Measurements from ENCODE around the gene SLC39A11.
"Not testable (repeated sequence)": the region's sequence is repeated elsewhere in the genome, so short reads cannot be mapped to it uniquely, and the experiment has no call there.

Gene SLC39A11

DNA sequence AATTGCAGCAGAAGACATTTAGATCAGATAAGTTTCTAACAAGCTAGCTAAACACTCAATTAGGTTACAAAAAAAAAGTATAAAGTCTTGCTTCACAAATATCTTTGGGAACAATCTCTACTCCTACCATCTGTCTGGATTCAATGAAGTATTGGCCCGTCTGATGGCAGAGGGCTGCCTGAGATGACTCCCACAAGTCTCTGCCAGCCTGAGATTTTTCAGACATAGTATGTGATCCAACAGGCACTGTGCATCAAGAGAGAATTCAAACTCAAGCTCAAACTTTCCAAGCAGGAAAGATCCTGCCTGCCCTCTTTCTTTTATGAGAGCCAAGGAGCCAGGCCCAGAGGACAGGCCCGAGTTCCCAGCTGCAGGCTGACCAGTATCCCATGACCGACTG is 22.6 kb downstream of the SLC39A11 start:
- no peak for DNase-seq

DNA sequence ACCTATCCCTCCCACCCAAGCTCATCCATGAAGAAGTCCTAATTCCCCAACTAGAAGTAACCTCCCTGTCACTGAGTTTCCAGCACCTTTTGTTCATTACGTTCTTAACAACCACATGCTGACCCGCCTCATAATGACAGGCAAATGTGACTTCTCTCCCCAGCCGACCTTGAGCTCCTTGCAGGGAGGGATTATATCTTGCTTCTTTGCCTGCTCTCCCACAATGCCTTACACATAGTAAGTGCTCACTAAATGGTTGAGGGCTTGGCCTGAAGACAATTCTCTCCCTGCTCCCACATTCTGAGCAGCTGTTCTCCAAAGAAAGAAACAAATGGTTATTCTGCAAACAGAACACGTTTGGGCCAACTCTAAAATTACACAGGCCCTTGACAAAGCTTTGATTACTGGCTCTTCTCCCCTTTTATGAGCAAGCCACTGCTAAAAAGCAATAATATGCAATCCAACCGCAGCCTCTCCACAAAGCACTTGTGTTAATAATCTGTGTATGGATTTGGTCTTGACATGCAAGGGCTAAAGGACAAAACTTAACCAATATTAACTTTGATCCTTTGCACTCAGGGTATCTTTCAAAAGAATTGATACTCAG is 23.2 kb downstream of the SLC39A11 start:
- no peak for DNase-seq

DNA sequence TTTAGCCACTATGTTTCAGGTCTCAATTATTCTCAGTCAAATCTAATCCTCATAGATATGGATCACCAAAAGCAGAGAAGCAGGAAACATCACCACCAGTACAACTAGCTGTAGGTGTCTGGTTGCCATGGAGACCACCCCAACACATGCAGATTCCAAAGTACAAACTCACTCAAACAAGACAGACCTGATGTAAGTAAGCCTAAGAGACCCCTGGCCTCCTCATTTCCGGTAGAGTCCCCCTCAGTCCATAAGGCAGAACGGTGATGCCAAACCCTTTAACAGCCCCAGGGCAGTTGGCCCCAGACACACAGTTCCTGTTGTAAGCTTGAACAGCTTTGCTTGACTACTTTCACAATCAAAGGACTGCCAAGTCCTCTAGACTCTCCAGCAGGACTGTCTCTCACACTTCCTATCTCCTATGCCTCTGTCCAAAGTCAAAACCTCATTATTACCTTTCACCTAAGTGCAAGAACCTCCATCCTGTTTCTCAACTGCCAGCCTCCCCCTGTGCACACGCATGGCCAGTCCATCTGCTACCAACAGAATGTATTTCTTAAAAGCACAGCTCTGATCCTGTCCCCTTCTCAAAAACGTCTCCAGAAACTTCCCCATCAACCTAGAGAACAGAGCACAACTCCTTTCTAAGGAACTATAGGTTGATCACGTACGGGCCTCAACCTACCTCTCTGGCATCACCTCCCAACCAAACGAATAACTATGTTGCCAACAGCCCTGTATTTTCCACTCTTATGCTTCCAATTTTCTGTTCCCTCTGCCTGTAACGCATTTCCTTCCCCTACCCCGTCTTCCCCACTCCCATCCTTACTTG is 23.9 kb downstream of the SLC39A11 start:
- no peak for DNase-seq

DNA sequence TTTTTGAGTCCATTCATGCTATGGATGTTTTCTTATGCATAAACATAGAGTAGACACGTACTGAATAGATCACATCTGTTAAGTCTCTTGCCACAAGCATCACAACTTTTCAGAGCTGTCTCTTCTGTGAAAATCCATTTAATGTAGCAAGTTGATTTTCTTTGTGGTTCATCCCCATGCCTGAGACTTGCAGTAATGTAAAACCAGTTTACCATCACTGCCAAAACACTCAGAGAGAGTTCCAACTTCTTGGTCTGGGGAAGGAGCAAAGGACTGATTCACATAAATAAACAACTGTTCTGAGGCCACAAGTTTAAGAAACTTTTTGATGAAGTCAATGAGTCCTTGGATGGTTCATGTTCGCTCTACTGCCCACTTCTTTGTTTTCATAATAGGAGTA is 24.8 kb downstream of the SLC39A11 start:
- DNase-seq: not testable (repeated sequence)

DNA sequence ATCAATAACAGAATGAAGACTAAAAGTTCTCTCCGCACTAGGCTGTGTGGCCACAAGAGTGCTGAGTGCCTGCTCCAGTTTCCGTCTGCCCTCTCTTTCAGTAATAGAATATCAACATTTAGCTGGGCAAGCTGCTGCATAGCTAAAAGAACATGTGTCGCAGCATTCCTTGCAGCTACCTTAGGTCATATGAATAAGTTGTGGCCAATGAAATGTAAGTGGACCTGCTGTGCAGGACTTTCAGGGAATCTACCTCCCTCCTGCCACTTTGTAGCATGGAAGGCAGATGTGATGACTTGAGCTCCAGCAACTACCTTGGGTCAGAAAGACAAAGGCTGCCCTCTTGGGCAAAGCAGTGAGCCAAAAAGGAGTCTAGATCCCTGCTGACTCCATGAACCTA is 25.4 kb downstream of the SLC39A11 start:
- no peak for DNase-seq

DNA sequence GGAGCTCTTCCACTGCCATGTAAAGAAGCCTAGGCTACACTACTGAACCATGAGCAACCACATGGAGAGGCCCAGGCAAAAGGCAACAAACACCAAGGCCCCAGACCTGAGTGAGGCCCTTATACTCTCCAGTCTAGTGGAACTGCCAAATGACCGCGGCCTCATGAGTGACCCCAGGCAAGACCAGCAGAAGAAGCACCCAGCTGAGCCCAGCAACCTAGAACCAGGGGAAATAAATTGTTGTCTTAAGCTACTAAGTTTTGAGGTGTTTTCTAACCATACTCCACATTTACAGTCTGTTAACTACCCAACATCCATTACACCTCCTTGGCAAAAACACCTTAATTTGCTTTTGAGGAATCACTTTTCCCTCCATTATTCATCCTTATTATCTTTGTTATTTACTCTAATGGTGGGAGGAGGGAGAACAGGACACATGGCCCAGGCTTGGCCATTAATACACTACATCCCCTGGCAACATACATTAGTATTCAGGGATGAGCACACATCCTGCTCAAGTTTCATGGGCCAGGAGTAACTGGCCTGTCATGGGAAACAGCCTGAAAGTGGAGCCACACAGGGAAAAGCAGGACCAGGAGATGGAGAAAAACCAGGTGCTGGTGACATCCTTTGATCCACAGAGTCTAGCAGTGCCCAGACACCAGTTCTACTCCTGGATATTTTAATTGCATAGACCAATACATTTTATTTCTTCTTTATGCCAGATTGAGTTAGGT is 26.2 kb downstream of the SLC39A11 start:
- DNase-seq: no peak

DNA sequence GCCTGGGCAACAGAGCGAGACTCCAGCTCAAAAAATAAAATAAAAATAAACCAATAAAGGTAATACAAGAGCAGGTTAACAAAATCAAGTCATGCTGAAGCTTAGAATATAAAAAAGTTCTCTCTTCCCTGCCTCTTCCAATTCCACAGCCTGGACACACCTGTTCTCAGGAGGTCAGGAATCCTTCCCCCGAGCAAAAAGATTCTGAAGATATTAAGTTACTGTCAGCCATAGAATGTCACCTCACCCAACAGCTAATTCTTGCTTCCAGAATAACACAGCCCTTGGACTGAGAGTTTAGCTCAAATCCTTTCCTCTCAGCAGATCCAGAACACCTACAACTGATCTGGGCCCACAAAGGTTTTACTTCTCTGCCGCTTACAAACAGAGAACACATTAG is 27.1 kb downstream of the SLC39A11 start:
- no peak for DNase-seq

DNA sequence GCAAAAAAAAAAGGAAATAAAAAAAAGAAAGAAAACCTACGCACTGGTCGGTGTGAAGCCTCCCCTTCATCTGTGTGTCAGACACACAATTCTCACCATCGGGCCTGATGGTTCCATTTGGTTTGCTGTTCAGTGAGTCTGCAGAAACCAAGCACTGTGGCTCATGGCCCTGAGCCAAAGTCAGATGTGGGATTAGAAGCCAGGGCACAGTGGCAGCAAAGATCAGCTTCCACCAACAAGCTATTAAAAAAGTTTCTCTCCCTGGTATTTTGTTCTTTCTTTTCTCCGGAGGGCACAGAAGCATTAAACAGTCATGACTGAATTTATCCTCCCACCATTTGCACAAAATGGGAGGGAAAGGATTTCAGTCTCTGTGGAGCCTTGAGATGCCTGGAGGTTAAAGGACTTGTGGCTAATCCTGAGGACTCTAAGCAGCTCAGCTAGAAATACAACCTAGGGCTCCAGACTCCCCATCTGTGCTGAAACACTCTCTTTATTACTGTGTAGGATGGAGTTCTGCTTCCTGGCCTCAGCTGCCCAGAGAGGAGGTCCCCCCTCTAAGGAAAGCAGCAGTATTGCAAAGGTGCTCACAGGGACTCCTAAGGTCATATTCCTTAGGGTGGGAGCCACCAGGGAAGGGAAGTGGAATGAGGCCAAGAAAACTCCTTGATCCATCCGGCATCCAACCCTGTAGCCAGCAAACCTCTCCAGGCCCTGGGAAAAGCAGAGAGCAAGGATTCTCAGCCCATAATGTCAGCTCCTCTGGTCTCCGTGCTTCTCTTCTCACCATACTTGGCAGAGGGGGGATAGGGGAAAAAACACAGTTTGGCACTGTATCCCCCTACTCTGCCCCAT is 28.2 kb downstream of the SLC39A11 start:
- no peak for DNase-seq

DNA sequence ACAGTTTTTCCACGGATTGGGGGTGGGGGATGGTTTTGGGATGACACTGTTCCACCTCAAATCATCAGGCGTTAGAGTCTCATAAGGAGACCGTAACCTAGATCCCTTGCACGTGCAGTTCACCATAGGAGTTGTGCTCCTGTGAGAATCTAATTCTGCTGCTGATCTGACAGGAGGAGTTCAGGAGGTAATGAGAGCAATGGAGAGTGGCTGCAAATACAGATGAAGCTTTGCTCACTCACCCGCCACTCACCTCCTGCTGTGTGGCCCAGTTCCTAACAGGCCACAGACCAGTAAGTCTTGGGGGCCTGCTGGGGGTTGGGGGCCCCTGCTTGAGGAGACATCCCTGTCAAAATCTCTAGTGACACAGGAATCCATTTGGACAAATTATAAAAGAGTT is 29.8 kb downstream of the SLC39A11 start:
- no peak for DNase-seq

DNA sequence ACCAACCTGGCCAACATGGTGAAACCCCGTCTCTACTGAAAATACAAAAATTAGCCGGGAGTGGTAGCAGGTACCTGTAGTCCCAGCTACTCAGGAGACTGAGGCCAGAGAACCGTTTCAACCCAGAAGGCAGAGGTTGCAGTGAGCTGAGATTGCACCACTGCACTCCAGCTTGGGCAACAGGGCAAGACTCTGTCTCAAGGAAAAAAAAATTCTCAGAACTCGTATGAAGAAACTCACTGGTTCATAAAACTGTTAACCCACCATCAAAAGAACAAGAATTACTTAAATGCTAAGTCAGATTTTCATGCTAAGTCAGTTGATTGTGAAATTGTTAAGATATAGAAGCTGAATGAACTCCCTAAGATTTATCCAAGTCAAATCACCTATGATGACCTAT is 31.3 kb downstream of the SLC39A11 start:
- DNase-seq: no peak

DNA sequence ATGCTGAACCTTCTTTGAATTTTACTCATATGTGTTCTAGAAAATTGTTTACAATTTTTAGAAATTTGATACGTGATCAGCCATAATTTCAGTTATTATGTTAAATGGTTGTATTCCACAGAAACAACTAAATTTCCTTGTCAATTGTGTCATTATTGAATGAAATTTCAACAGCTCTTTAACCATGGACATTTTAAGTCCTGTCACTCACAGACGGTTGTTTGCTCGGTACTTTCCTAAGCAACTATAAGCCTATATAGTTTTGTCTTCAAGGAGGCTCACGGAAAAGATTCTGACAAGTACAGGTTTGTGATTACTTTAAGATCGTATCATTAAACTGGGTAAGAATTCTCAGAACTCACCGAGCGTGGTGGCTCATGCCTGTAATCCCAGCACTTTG is 31.8 kb downstream of the SLC39A11 start:
- no peak for DNase-seq

DNA sequence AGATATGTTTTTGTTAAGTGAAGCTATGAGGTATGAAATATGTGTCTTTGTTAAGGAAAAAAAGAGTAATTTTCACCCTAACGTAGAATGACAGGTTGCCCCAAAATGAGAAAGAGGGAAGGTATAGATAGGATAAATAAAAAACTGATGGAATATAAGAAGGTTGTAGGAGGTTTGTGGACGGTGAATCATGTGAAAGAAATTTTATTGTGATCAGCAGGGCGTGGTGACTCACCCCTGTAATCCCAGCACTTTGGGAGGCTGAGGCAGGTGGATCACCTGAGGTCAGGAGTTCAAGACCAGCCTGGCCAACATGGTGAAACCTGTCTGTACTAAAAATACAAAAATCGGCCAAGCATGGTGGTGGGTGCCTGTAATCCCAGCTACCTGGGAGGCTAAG is 32.8 kb downstream of the SLC39A11 start:
- DNase-seq: not testable (repeated sequence)

DNA sequence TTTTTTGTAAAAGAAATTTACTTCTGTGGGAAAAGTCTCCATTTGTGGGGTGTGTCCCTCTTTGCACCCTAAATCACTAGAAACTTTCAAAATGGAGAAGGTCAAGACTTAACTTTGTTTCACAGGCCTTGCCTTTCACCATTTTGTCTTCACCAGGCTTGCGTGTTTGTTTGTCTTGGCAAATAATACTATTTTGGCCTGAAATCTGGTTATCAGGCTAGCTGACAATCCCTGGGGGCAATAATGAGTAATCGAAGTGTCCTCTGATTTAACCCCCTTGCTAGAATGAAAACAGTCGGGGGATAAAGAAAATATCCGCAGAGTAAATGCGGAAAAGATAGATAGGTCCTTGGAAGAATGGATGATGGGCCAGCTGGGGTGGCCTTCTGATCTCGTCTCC is 34.5 kb downstream of the SLC39A11 start:
- no peak for DNase-seq

DNA sequence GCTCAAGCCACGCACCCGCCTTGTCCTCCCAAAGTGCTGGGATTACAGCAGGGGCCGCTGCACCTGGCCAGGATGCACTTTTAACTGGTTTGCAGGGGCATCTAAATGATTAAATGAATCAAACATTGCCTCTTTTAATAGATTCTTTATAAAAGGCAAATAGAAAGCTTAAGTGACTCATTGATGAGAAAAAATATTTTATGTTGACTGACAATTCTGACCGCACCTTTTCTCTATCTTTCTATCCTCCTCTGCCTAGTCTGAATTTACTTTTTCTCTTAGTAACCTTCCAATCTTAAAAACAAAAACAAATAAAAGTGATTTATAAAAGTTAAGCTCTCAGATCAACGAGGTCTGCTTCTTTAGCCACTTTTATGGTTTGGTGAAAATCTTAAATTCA is 35.3 kb downstream of the SLC39A11 start:
- no peak for DNase-seq

DNA sequence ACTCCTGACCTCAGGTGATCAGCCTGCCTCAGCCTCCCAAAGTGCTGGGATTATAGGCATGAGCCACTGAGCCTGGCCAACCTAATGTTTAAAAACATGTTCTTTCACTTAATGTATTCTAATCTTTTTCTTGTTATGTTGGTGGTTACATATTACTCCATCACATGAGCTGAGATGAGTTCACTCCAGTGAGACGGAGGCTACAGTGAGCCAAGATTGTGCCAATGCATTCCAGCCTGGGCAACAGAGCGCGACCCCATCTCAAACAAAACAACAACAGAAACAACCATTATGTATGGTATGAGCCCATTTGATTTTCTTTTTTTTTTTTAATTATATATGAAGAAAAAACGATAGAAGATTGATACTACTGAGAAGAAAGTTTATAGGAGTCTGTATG is 39.6 kb downstream of the SLC39A11 start:
- DNase-seq: no peak

DNA sequence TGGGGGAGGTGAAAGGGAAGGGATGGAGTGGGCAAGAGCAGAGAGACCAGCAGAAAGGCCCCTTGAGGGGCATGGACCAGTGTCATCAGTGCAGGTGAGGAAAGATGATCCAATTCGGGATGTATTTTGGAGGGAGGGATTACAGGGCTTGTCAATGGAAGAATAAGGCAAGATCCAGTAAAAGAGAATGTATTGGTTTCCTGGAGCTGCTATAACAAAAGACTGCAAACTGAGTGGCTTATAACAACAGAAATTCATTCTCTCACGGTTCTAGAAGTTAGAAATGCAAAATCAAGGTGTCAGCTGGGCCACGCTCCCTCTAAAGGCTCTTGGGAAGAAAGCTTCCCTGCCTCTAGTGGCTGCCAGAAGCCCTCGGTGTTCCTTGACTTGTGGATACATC is 41.7 kb downstream of the SLC39A11 start:
- no peak for DNase-seq

DNA sequence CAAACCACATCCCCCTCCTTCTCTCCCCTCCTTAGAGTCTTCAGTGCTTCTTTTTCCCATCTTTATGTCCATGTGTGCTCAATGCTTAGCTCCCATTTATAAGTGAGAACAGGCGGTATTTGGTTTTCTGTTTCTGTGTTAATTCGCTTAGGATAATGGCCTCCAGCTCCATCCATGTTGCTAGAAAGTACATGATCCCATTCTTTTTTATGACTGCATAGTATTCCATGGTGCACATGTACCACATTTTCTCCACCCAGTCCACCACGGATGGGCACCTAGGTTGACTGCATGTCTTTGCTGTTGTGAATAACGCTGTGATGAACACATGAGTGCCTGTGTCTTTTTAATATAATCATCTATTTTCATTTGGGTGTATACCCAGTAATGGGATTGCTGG is 44.3 kb downstream of the SLC39A11 start:
- no peak for DNase-seq

DNA sequence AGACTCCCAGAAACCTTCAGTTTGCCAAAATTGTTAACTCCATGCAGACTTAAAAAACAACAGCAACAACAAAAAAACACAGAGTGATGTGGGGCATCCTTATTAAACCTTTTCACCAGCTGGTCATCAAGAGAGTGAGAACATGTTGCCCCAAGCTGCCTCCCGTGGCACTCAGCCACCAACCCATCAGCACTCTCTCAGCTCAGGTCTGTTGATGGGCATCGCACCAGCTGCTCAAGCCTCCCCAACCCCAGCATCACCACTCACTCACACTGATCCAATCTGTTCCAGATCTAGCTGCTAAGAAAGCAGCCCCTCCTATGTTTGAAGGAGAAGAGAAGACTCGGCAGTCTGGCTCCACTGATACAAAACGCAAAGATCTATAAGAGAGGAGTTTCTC is 46.8 kb downstream of the SLC39A11 start:
- DNase-seq: no peak

DNA sequence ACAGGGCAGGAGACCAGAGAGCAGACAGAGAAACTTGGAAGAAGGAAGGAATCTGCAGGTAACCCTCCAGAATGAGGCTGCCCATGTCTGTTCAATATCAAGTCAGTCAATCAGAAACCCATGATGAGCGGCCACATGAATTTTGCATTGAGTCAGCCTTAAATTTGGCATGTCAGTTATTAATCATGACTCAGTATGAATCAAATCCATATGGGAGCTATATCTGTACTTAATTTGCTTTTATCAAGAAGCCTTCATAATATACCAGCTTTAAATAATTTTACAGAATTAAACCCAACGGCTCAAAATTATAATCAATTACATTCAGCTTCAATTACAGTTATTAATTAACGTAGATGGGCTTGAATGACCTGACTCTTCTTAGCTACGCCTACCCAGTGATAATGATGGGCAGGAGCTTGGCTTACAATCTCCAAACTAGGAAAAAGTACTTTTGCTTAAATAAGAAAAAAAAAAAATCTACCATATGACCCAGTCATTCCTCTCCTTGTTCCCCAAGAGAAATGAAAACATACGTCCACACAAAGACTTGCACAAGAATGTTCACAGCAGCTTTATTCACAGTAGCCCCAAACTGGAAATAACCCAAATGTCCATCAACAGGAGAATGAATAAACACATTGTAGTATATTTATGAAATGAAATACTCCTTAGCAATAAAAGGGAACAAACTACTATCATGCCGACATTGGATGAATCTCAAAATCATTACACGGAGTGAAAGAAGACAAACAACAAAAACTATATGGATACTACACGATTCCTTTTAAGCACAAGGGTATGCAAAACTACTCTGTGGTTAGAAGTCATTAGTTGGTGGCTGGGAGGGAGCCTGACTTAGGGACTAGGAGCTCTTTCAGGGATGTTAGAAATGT is 48.6 kb downstream of the SLC39A11 start:
- DNase-seq: no peak

DNA sequence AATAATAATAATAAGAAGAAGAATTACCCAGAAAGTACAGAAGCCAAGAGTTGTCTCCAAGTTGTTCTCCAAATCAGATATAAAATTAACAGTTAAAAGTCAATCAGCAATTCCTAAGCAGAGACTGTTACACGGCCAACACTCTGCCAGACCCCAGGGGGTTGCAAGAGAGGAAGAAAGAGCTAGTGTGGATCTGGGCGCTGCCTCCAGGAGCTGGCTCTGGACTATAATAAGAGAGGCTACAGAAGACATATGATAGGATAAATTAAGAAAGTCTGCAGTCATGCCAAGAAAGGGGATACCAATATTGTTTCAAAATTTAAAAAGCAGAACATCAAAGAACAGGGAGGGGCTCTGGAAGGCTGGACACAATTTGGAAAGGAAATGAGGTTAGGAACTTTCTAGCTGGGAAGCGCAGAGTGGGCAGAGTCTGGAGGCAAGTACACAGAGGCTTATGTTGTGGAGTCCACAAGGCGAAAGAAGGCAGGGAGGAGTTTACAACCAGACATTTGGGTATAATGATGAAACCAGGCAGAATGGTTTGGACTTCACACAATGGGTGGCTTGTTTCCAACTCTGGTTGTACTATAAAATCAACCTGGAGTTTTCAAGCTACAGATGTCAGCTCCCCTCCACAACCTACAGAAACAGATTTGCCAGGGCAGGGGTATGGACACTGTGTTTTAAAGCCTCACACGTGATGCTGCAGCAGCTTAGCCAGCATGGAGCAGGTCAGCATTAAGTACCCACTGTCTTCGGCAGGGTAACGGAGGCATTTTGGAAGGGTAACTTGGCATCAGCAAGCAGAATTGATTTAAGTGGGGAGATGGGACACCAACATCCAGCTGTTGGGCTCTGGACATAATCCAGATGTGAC is 49.4 kb downstream of the SLC39A11 start:
- no peak for DNase-seq

DNA sequence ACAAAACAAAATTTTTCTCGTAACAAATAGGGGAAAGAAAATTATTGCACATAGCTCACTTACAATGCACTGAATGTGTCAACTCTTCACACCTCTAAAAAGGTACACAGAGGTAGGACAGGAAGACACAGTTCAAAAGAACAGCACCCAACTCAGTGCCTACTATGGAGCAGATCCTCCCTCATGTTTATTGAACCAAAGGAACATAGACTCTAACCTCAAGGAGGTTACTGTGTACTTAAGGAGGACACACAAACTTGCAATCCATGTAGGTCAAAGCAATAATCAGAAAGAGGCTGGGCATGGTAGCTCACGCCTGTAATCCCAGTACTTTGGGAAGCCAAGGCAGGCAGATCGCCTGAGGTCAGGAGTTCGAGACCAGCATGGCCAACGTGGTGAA is 50.3 kb downstream of the SLC39A11 start:
- no peak for DNase-seq

All from NCI-H2029 treated with DMSO at 0.1 percent for 48 hours (cell line).